ENCODE measurements around the gene DIAPH3. TPM values are rescaled to one million over a fixed set of nuclear protein-coding genes. Genes with fewer than 3 reads are reported as not detected.

The DIAPH3 gene
- total RNA-seq, 1 donor: 30.7 TPM

DNA sequence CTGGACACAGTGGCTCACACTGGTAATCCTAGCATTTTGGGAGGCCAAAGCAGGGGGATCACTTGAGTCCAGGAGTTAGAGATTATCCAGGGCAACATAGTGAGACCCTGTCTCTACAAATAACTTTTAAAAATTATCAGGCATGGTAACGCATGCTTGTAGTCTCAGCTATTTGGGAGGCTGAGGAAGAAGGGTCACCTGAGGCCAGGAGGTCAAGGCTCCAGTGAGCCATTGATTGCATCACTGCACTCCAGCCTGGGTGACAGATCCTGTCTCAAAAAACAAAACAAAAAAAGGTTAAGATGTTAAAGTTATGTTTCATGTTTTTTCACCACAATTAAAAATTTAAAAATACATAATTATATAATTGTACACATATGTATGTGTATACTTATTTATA lies 19.2 kb upstream of the DIAPH3 start:
- no peak for DNase-seq (ENCODE audit: low read depth)
- TF ChIP-seq, protein P1, sequence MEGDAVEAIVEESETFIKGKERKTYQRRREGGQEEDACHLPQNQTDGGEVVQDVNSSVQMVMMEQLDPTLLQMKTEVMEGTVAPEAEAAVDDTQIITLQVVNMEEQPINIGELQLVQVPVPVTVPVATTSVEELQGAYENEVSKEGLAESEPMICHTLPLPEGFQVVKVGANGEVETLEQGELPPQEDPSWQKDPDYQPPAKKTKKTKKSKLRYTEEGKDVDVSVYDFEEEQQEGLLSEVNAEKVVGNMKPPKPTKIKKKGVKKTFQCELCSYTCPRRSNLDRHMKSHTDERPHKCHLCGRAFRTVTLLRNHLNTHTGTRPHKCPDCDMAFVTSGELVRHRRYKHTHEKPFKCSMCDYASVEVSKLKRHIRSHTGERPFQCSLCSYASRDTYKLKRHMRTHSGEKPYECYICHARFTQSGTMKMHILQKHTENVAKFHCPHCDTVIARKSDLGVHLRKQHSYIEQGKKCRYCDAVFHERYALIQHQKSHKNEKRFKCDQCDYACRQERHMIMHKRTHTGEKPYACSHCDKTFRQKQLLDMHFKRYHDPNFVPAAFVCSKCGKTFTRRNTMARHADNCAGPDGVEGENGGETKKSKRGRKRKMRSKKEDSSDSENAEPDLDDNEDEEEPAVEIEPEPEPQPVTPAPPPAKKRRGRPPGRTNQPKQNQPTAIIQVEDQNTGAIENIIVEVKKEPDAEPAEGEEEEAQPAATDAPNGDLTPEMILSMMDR (IDR thresholded peaks at IDR 0.05; ENCODE audit: insufficient read depth, low read depth, low read length): no peak
- H3K4me3 ChIP-seq (ENCODE audit: low read depth, low read length): no peak overlapping the region

DNA sequence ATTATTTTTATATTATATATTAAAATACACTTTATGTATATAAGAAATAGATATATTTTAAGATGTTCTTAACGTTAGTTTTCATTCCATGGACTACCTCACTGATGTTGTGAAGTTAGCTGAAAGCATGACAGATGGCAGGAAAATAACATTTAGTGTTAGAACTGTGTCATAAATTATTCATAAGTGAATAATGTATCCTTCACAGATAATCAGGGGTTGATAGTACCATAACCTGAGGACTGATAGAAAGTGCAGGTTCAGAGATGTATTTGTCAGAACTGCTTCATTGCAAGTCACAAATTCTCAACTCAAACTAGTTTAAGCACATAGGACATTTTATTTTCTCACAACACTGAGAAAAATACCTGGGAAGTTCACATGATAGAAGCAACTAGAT lies 14.6 kb upstream of the DIAPH3 start:
- no peak overlapping the region for H3K4me3 ChIP-seq (ENCODE audit: low read depth, low read length)
- TF ChIP-seq, protein P1 (IDR thresholded peaks at IDR 0.05; ENCODE audit: insufficient read depth, low read depth, low read length): no peak
- DNase-seq (ENCODE audit: low read depth): no peak

DNA sequence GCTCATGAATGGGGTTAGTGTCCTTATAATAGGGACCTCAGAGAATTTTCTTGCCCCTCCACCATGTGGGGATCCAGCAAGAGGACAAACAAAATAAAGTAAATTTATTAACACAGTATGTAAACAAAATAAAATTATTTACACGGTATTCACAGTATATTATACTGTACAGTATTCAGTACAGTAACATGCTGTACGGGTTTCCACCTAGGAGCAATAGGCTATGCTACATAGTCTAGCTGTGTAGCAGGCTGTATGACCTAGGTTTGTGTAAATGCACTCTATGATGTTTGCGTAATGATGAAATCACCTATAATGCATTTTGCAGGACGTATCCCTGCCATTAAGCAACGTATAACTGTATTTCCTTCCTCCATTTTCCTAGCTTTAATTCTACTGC lies 11.8 kb upstream of the DIAPH3 start:
- no peak overlapping the region for H3K4me3 ChIP-seq (ENCODE audit: low read depth, low read length)
- no peak for DNase-seq (ENCODE audit: low read depth)
- TF ChIP-seq, protein P1 (IDR thresholded peaks at IDR 0.05; ENCODE audit: insufficient read depth, low read depth, low read length): no peak

DNA sequence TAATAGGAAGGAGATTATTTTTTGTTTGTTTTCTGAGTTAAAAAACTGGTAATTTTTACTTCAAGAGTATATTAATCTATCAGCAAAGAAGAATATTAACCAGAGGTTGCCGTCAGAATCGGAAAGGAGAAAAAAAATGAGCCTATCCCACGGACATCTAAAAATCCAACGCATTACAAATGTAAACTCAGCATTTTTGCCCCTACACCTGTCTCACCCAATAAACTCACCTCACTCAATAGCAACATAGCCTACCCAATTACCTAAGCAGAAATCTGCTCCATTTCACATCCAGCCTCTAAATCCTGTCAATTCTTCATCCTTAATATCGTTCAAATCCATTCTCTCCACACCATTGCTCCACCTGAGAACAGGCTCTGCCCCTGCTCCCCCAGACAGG lies 10.4 kb upstream of the DIAPH3 start:
- TF ChIP-seq, protein P1 (IDR thresholded peaks at IDR 0.05; ENCODE audit: insufficient read depth, low read depth, low read length): no peak
- DNase-seq (ENCODE audit: low read depth): no peak

DNA sequence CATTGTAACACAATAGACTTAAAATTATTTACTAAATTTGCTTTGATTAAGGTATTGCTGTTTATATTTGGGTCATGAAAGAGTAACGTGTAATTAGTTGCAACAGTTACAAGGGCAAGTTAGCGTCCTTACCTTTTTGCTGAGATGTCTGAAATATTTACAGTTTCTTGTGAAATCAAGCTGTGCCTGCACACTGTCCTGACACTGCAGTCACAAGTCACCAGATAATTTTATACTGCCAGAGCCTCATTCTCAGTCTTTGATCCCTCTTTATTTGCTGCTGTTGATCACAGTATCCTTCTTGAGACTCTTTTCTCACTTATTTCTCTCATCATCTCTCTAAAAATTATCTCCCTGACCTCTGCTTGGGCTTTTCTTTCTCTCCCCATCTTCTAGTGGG lies 8.4 kb upstream of the DIAPH3 start:
- H3K4me3 ChIP-seq (ENCODE audit: low read depth, low read length): no peak overlapping the region
- TF ChIP-seq, protein P1 (IDR thresholded peaks at IDR 0.05; ENCODE audit: insufficient read depth, low read depth, low read length): no peak

More for the DNA sequence above, 10.4 kb upstream of the DIAPH3 start:
- no peak overlapping the region for H3K4me3 ChIP-seq (ENCODE audit: low read depth, low read length)

DNA sequence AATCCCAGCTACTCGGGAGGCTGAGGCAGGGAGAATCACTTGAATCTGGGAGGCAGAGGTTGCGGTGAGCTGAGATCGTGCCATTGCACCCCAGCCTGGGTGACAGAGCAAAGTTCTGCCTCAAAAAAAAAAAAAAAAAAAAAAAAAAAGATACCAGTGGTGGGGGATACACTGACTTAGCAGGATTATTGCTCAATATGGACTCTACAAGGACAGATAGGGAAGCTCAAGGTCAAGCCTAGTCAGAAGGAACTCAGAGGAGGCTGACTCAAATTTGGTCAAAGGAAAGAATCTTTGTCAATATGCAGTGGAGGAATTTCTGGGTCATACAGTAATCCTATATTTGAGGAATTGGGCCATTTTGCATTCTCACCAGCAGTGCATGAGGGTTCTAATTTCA lies 6.7 kb upstream of the DIAPH3 start:
- no peak overlapping the region for H3K4me3 ChIP-seq (ENCODE audit: low read depth, low read length)
- TF ChIP-seq, protein P1 (IDR thresholded peaks at IDR 0.05; ENCODE audit: insufficient read depth, low read depth, low read length): no peak
- no peak for DNase-seq (ENCODE audit: low read depth)

More for the DNA sequence above, 8.4 kb upstream of the DIAPH3 start:
- DNase-seq (ENCODE audit: low read depth): no peak
